ENCODE measurements around the gene YBX3. TPM values are rescaled to one million over a fixed set of nuclear protein-coding genes. Genes with fewer than 3 reads are reported as not detected.

YBX3 gene
- total and polyA plus RNA-seq, 2 of the 4 experiments (the other 2 are of a cell fraction): 33.7 to 132 TPM

- TF ChIP-seq MXI1 (IDR thresholded peaks at IDR 0.05; ENCODE audit: borderline replicate concordance, low read depth, low read length): no peak
Observed at GRCh38 chr12:10739157-10740118, 16.3 kb upstream of the YBX3 start (continued).

GRCh38 chr12:10737249-10737648 is 14.1 kb upstream of the YBX3 start:
- H2AK9ac ChIP-seq (replicated peaks; ENCODE audit: low read depth, low read length, poor library complexity): no peak overlapping the region
- dilution Hi-C loops (cut with HindIII; ENCODE audit: low sequenced_read_pairs, unreplicated experiment): no loop called here
- H4K91ac ChIP-seq (ENCODE audit: insufficient read depth, low read depth, low read length): no peak overlapping the region
- ChIA-PET POLR2A (ENCODE audit: unreplicated experiment) (no interaction called here), CTCF (no interaction called here)
- no peak overlapping the region for H3K23ac ChIP-seq (ENCODE audit: low read depth, low read length)
- intact Hi-C loops (cut with micrococcal nuclease): no loop called here
- ATAC-seq (ENCODE audit: low read depth): no peak
- H3K4me3 ChIP-seq (ENCODE audit: insufficient read depth, low read depth, low read length): no peak overlapping the region
- H2AK5ac ChIP-seq (ENCODE audit: low read depth, low read length): no peak overlapping the region
- no peak overlapping the region for H2BK5ac ChIP-seq (ENCODE audit: low read depth, low read length, poor library complexity, severe bottlenecking)
- TF ChIP-seq MAFK (IDR thresholded peaks at IDR 0.05; ENCODE audit: low read depth, low read length) (peak; percentile 39), SMC3 (IDR thresholded peaks at IDR 0.05; ENCODE audit: low read depth, low read length) (no peak), MXI1 (IDR thresholded peaks at IDR 0.05; ENCODE audit: borderline replicate concordance, low read depth, low read length) (no peak), MAZ (IDR thresholded peaks at IDR 0.05; ENCODE audit: borderline replicate concordance, low read depth, low read length) (no peak), FOS (IDR thresholded peaks at IDR 0.05; ENCODE audit: low read depth, low read length) (no peak), CEBPB (IDR thresholded peaks at IDR 0.05; ENCODE audit: low read depth, low read length) (no peak), RCOR1 (IDR thresholded peaks at IDR 0.05; ENCODE audit: insufficient replicate concordance, low read length) (no peak)
- H4K5ac ChIP-seq (ENCODE audit: low read depth, low read length): no peak overlapping the region
- H2BK120ac ChIP-seq (ENCODE audit: low read depth, low read length): no peak overlapping the region
- peaks cover 30% of the 10 kb centered on the region for H3K27me3 ChIP-seq (ENCODE audit: control insufficient read depth, insufficient read depth, low read length)
- no peaks in the 10 kb centered on the region for H3K4me1 ChIP-seq (ENCODE audit: control insufficient read depth, insufficient read depth, low read length)
- H3K9me1 ChIP-seq (ENCODE audit: insufficient read depth, low read length): no peaks in the 10 kb centered on the region
- WGBS, 2 experiments (ENCODE audit: extremely low coverage in 2 of 2, insufficient read length in 1 of 2): no CpG with 5 or more reads among the region's 1 CpG
- H3K9me3 ChIP-seq (ENCODE audit: control insufficient read depth, insufficient read depth, low read length): no peaks in the 10 kb centered on the region
- no peak overlapping the region for H3K14ac ChIP-seq (replicated peaks; ENCODE audit: low read depth, low read length)
- no peak overlapping the region for H3K27ac ChIP-seq (ENCODE audit: insufficient read depth, low read length)
- BruUV-seq (replicated peaks): no TSS peak
- no peaks in the 10 kb centered on the region for H4K20me1 ChIP-seq (ENCODE audit: insufficient read depth, low read length)
- DNase-seq: no peak
- H3K56ac ChIP-seq (ENCODE audit: extremely low read depth, insufficient read depth, low read length): no peak overlapping the region
- no peak overlapping the region for H3K9ac ChIP-seq (ENCODE audit: low read depth, low read length)
- no peak overlapping the region for H2BK15ac ChIP-seq (ENCODE audit: low read depth, low read length)
- no peak overlapping the region for H4K8ac ChIP-seq (ENCODE audit: low read depth in 2 of 2, low read length in 2 of 2)
- no peaks in the 10 kb centered on the region for H3K36me3 ChIP-seq (ENCODE audit: control insufficient read depth, insufficient read depth, low read length)
- no peak overlapping the region for H3K18ac ChIP-seq (ENCODE audit: low read depth, low read length)
- no peak overlapping the region for H2AFZ ChIP-seq (replicated peaks; ENCODE audit: low read length, poor library complexity)
- no peak overlapping the region for H3K4ac ChIP-seq (ENCODE audit: low read depth, low read length)
- no peak overlapping the region for H2BK20ac ChIP-seq (ENCODE audit: low read depth, low read length)
- no peaks in the 10 kb centered on the region for H3K79me1 ChIP-seq (ENCODE audit: low read depth in 1 of 2, low read length in 2 of 2)
- H3K4me2 ChIP-seq (ENCODE audit: low read depth, low read length): no peak overlapping the region
- in situ Hi-C loops (cut with MboI; ENCODE audit: low sequenced_read_pairs): no loop called here

All from IMR-90 (cell line).